CD4-positive, alpha-beta T cell (primary cell): Measurements from ENCODE around the gene CCDC3. TPM values are rescaled to one million over a fixed set of nuclear protein-coding genes. Genes with fewer than 3 reads are reported as not detected.

Experiments
- ATAC-seq: fragments of 200-7000 bp; cut with Tn5 transposase; one replicate; pipeline ENCODE4 v1.10.0; 2022; ENCODE audit warnings: mild to moderate bottlenecking; ENCODE audit not compliant: poor library complexity
- CTCF ChIA-PET: fragments of 350-600 bp; sonication (Branson Sonifier 250); formaldehyde crosslinking; loops from one replicate; lab custom pipeline; 2021; ENCODE audit warnings: antibody characterized with exemption, inconsistent platforms; lab: Charles Lee
- POLR2A ChIA-PET: fragments of 350-600 bp; sonication (Branson Sonifier 250); formaldehyde crosslinking; loops from one replicate; lab custom pipeline; 2021; ENCODE audit warnings: antibody characterized with exemption, inconsistent platforms; lab: Charles Lee
- DNase-seq, 14 experiments: peaks; one replicate each; pipeline ENCODE4 v3.0.0-alpha.2; 2013 to 2020; ENCODE audit warnings: mixed read lengths in 2 of 14
- H3K27ac ChIP-seq, 2 donors: one replicate each; pipeline versions ENCODE4 v1.5.1 to v1.7.0; 2013; ENCODE audit warnings: low read length in 2 of 2, low read depth in 1 of 2, mild to moderate bottlenecking in 1 of 2
- H3K27me3 ChIP-seq, 2 experiments: 1 replicate in 1 of 2; 2 replicates in 1 of 2; pipeline versions ENCODE4 v1.6.1 to v1.7.0; 2013; ENCODE audit warnings: low read length in 2 of 2, control low read depth in 1 of 2, mild to moderate bottlenecking in 1 of 2, moderate library complexity in 1 of 2; ENCODE audit not compliant: insufficient read depth in 2 of 2, control insufficient read depth in 1 of 2
- H3K36me3 ChIP-seq: one replicate; pipeline ENCODE4 v1.6.1; 2013; ENCODE audit warnings: low read length, control low read depth; ENCODE audit not compliant: insufficient read depth
- H3K4me1 ChIP-seq: one replicate; pipeline ENCODE4 v1.6.1; 2013; ENCODE audit warnings: low read length, control low read depth; ENCODE audit not compliant: insufficient read depth
- H3K4me3 ChIP-seq: one replicate; pipeline ENCODE4 v1.5.1; 2013; ENCODE audit warnings: mild to moderate bottlenecking, low read length, moderate library complexity
- H3K9me3 ChIP-seq, 2 experiments: 1 replicate in 1 of 2; 2 replicates in 1 of 2; pipeline versions ENCODE4 v1.6.1 to v1.7.0; 2013; ENCODE audit warnings: low read length in 2 of 2, mild to moderate bottlenecking in 2 of 2, control low read depth in 1 of 2, moderate library complexity in 1 of 2; ENCODE audit not compliant: control insufficient read depth in 1 of 2, insufficient read depth in 1 of 2
- H3K27ac Mint-ChIP-seq: one replicate; pipeline ENCODE4 v1.8.0; 2020; ENCODE audit warnings: mixed read lengths
- H3K27me3 Mint-ChIP-seq: one replicate; pipeline ENCODE4 v1.8.0; 2021; ENCODE audit warnings: mixed read lengths
- H3K36me3 Mint-ChIP-seq: one replicate; pipeline ENCODE4 v1.8.0; 2021; ENCODE audit warnings: low read depth, mixed read lengths
- H3K4me1 Mint-ChIP-seq: one replicate; pipeline ENCODE4 v1.8.0; 2021; ENCODE audit warnings: low read depth, mixed read lengths
- H3K4me3 Mint-ChIP-seq: one replicate; pipeline ENCODE4 v1.8.0; 2020; ENCODE audit warnings: mild to moderate bottlenecking, mixed read lengths
- H3K9me3 Mint-ChIP-seq: one replicate; pipeline ENCODE4 v1.8.0; 2020; ENCODE audit warnings: mixed read lengths
- intact Hi-C, 2 experiments: fragments of 100-400 bp; cut with DNase I in 1 of 2; cut with micrococcal nuclease in 1 of 2; formaldehyde crosslinking; loops; one replicate each; pipeline versions ENCODE4 v1.15.1 to v1.9.0; 2023 to 2025; cut with DNase I, micrococcal nuclease
- total RNA-seq, 174 experiments: library from RNA in 2 of 174; stranded (reverse) in 2 of 174; gene quantifications; one replicate each; pipeline ENCODE4 v1.2.3 and lab custom pipeline; 2021 to 2026
- TF ChIP-seq, protein P1 (sequence below): fragments of 200-600 bp; IDR thresholded peaks from one replicate; pipeline ENCODE4 v1.8.0; 2022; ENCODE audit warnings: antibody characterized with exemption, mild to moderate bottlenecking

The CCDC3 gene
- total RNA-seq, 2 experiments from 2014 or later: 0.08 TPM; not detected in 1

DNA sequence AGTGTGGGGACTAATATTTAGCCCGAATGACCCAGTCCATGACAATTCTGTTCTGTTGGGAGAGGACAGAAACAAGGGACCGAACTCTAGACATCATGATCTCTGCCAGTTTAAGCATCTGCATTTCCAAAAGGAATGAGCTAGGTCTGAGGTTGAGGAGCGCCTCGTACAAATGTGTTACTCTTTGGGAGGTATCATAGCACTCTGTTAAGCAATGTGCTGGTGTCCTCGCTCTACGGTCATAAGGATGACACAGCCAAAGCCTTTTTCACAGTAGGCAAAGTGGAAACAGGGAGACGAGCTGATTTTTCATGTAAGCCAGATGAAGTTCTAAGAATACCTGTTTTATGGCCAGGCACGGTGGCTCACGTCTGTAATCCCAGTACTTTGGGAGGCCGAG lies 15.4 kb upstream of the CCDC3 start:
- intact Hi-C loops: no loop called here
- H3K36me3 Mint-ChIP-seq: no peaks in the 10 kb centered on the region
- no peaks in the 10 kb centered on the region for H3K4me1 Mint-ChIP-seq
- ChIA-PET CTCF (no interaction called here), POLR2A (no interaction called here)
- ATAC-seq (no peak), DNase-seq (no peak)
- H3K27me3 Mint-ChIP-seq: peaks cover 35% of the 10 kb centered on the region
- no peaks in the 10 kb centered on the region for H3K36me3 ChIP-seq
- no peak overlapping the region for H3K27ac ChIP-seq
- H3K4me3 ChIP-seq: no peak overlapping the region
- no peaks in the 10 kb centered on the region for H3K9me3 Mint-ChIP-seq
- TF ChIP-seq, protein P1, sequence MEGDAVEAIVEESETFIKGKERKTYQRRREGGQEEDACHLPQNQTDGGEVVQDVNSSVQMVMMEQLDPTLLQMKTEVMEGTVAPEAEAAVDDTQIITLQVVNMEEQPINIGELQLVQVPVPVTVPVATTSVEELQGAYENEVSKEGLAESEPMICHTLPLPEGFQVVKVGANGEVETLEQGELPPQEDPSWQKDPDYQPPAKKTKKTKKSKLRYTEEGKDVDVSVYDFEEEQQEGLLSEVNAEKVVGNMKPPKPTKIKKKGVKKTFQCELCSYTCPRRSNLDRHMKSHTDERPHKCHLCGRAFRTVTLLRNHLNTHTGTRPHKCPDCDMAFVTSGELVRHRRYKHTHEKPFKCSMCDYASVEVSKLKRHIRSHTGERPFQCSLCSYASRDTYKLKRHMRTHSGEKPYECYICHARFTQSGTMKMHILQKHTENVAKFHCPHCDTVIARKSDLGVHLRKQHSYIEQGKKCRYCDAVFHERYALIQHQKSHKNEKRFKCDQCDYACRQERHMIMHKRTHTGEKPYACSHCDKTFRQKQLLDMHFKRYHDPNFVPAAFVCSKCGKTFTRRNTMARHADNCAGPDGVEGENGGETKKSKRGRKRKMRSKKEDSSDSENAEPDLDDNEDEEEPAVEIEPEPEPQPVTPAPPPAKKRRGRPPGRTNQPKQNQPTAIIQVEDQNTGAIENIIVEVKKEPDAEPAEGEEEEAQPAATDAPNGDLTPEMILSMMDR: no peak
- H3K4me3 Mint-ChIP-seq: no peak overlapping the region
- peaks cover 0 to 6% of the 10 kb centered on the region in 2 experiments for H3K27me3 ChIP-seq
- H3K4me1 ChIP-seq: no peaks in the 10 kb centered on the region
- H3K9me3 ChIP-seq: no peaks in the 10 kb centered on the region
- H3K27ac Mint-ChIP-seq: no peak overlapping the region

DNA sequence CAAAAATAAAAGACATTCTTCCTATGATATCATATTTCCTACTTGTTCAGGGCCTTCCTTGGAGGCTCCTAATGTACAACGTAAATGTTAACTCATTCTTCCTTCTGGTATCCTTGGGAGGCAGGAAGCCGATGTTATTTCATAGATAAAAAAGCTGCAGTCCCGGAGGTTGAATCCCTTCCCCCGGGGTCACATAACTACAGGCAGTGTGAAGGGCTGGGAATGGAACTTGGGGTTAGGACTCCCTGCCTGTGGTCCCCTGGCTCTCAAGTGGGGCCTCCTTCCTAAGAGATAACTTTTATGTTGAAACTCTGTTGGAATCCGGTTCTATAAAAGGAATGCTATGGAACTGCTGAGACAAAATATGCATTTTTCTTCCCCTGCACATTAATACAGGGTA lies 14.9 kb upstream of the CCDC3 start:
- Histone ChIP-seq H3K4me1 (no peaks in the 10 kb centered on the region), H3K27ac (no peak overlapping the region), H3K36me3 (no peaks in the 10 kb centered on the region), H3K4me3 (no peak overlapping the region), H3K9me3 (no peaks in the 10 kb centered on the region), H3K27me3 (peaks cover 0 to 6% of the 10 kb centered on the region in 2 experiments)
- no peak overlapping the region for H3K4me3 Mint-ChIP-seq
- no peak overlapping the region for H3K27ac Mint-ChIP-seq
- no peaks in the 10 kb centered on the region for H3K9me3 Mint-ChIP-seq
- peaks cover 39% of the 10 kb centered on the region for H3K27me3 Mint-ChIP-seq
- H3K4me1 Mint-ChIP-seq: no peaks in the 10 kb centered on the region
- POLR2A ChIA-PET: no interaction called here
- ATAC-seq (no peak), DNase-seq (no peak)
- intact Hi-C loops: no loop called here
- CTCF ChIA-PET: no interaction called here
- H3K36me3 Mint-ChIP-seq: no peaks in the 10 kb centered on the region
- TF ChIP-seq, protein P1: no peak

DNA sequence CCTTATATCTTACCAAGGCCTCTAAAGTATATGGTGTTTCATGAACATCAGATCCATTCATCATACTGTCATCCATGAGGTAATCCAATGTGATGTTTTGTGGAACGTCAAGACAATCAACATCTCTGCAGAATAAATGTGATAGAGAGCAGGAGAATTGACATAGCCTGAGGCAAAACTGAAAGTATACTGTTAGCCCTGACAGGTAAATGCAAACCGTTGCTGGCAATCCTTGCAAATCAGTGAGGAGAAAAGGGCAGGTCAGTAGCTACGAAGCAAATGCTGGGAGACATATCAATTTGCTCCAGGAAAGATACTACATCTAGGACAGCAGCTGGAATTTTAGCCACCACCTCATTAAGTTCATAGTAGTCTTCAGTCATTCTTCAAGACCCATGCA lies 4.5 kb upstream of the CCDC3 start:
- peaks cover 72% of the 10 kb centered on the region for H3K27me3 Mint-ChIP-seq

More for the DNA sequence above, 4.5 kb upstream of the CCDC3 start:
- TF ChIP-seq, protein P1: no peak
- no peak overlapping the region for H3K27ac Mint-ChIP-seq
- intact Hi-C loops: no loop called here
- H3K36me3 Mint-ChIP-seq: no peaks in the 10 kb centered on the region
- DNase-seq (no peak), ATAC-seq (no peak)
- no peak overlapping the region for H3K4me3 Mint-ChIP-seq
- H3K27me3 ChIP-seq: peaks cover 31 to 43% of the 10 kb centered on the region in 2 experiments
- no peak overlapping the region for H3K27ac ChIP-seq
- POLR2A ChIA-PET: no interaction called here
- H3K4me1 Mint-ChIP-seq: no peaks in the 10 kb centered on the region
- H3K36me3 ChIP-seq: no peaks in the 10 kb centered on the region
- no peak overlapping the region for H3K4me3 ChIP-seq
- H3K4me1 ChIP-seq: no peaks in the 10 kb centered on the region
- CTCF ChIA-PET: no interaction called here
- no peaks in the 10 kb centered on the region for H3K9me3 ChIP-seq
- no peaks in the 10 kb centered on the region for H3K9me3 Mint-ChIP-seq
